22Rv1 (cell line): Measurements from ENCODE around the gene NLE1.
A peak's percentile ranks its signal among the peaks of the same experiment; 100 is the strongest.
"Not testable (repeated sequence)": the region's sequence is repeated elsewhere in the genome, so short reads cannot be mapped to it uniquely, and the experiment has no call there.

ENCODE experiments used
- H3K27ac ChIP-seq: fragments of 450-650 bp; 2 replicates; pipeline ENCODE4 v1.5.1; 2017
- ZFX ChIP-seq: fragments of 450-650 bp; IDR thresholded peaks from 2 replicates; pipeline ENCODE4 v1.6.1; 2017; ENCODE audit warnings: antibody characterized with exemption, borderline replicate concordance
- TF ChIP-seq, protein P1 (sequence below): fragments of 450-650 bp; IDR thresholded peaks from 2 replicates; pipeline ENCODE4 v1.5.1; 2017; ENCODE audit warnings: mild to moderate bottlenecking

The NLE1 gene

DNA sequence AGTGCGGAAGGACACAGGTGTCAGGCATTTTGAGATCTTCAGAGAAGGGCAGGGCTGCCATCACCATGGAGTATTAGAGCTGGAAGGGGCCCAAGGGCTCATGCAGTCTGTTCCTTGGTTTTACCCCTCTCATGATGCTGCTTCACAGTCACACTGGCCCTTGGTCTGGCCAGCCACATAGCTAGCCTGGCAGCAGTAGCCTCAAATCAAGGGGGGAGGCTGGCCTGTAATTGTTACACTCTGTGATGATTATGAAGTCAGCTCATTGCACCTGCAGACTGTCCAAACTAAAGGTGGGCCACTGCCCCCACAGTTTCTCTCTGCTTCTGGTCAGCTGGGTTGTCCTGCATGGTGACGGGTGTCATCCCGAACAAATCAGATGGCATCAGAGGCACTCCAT is 20.8 kb downstream of the NLE1 start, which contains the start of gene FNDC8:
FNDC8 (plus strand) TSS at position 301 of the 400 bp plus-strand sequence; CDS start at position 380, 79 bp downstream.
- TF ChIP-seq ZFX: no peak
- TF ChIP-seq, protein P1, sequence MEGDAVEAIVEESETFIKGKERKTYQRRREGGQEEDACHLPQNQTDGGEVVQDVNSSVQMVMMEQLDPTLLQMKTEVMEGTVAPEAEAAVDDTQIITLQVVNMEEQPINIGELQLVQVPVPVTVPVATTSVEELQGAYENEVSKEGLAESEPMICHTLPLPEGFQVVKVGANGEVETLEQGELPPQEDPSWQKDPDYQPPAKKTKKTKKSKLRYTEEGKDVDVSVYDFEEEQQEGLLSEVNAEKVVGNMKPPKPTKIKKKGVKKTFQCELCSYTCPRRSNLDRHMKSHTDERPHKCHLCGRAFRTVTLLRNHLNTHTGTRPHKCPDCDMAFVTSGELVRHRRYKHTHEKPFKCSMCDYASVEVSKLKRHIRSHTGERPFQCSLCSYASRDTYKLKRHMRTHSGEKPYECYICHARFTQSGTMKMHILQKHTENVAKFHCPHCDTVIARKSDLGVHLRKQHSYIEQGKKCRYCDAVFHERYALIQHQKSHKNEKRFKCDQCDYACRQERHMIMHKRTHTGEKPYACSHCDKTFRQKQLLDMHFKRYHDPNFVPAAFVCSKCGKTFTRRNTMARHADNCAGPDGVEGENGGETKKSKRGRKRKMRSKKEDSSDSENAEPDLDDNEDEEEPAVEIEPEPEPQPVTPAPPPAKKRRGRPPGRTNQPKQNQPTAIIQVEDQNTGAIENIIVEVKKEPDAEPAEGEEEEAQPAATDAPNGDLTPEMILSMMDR: no peak
- H3K27ac ChIP-seq: no peak within 1 kb of the TSS

DNA sequence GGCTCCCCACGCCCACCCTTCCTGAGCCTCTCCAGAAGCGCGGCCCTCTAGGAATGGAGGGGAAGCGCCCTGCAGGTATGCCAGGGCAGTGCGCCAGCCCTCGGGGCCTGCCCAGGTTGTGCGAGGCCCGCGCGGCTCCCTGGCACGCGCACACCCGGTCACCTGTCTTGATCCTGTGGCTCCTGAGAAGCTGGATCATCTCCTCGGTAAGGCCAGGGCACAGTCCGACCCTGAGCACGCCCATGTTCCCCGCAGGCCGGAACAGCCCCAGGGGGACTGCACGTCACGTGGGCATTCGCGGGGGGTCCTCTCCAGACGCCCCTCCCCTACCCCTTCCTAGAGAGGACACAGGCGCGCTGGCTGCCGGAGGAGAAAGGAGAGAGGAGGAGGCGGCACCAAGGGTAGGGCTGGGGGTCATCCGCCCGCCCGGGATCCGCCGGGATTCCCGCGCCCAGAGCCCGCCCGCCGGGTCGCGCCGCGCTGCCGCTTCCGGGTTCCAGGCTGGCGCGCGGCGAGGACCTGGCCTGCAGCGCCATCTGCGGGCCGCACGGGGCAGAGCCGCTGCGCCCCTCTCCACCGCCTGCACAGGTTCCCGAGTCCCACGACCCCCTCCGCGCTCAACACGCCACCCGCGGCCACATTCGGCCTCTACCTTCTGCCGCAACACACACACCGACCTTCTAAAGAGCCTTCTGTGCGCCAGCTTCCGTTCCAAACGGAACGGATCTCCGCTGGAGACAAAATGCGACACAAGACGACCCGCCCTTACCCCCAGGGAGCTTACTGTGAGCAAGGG is 22.5 kb downstream of the NLE1 start, which contains the start of gene RAD51D:
RAD51D (minus strand) TSS at position 491 of the 796 bp plus-strand sequence; CDS start at position 244, 247 bp downstream.
- peak within 1 kb of the TSS; percentile 74 for H3K27ac ChIP-seq
- TF ChIP-seq, protein P1: peak; percentile 97
- TF ChIP-seq ZFX: no peak

DNA sequence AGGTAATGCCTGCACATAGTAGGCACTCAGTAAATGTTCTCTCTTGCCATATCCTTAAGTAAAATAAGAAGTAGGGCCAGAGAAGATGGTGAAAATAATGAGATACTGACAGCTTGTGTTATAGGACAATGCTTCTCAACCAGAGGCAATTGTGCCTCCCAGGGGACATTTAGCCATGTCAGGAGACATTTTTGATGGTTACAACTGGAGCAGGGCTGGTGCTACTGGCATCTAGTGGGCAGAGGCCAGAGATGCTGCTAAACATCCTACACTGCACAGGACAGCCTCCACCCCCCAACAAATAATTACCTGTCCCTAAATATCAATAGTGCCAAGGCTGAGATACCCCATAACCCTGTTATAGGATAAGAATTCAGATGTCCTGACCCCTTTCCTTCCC is 24.1 kb downstream of the NLE1 start:
- no peak for TF ChIP-seq ZFX
- TF ChIP-seq, protein P1: no peak
- H3K27ac ChIP-seq: no peak overlapping the region

DNA sequence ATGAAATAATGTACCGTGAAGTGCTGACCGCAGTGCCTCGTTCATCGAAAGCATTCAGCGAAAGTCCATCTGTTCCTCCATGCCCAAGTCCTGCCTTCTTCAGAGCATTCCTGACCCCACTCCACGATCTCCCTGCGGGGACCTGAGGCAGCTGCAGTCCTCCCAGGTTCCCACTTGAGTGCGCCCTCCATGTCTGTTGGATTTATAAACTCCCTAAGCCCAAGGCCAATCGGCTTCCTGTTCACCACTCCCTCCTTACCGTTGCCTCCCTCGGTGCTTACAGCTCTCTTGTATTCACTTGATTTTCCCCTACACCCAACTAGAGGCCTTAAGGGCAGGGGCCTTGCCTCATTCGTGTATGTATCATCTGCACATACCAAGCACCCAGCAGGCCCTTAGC is 25.3 kb downstream of the NLE1 start:
- H3K27ac ChIP-seq: no peak overlapping the region
- TF ChIP-seq ZFX: no peak
- TF ChIP-seq, protein P1: no peak

DNA sequence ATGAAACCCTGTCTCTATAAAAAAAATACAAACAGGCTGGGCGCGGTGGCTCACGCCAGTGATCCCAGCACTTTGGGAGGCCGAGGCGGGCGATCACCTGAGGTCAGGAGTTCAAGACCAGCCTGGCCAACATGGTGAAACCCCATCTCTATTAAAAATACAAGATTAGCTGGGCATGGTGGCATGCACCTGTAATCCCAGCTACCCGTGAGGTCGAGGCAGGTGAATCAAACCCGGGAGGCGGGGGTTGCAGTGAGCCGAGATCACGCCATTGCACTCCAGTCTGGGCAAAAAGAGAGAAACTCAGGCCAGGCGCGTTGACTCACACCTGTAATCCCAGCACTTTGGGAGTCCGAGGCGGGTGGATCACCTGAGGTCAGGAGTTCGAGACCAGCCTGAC is 31.3 kb downstream of the NLE1 start:
- H3K27ac ChIP-seq: not testable (repeated sequence)

DNA sequence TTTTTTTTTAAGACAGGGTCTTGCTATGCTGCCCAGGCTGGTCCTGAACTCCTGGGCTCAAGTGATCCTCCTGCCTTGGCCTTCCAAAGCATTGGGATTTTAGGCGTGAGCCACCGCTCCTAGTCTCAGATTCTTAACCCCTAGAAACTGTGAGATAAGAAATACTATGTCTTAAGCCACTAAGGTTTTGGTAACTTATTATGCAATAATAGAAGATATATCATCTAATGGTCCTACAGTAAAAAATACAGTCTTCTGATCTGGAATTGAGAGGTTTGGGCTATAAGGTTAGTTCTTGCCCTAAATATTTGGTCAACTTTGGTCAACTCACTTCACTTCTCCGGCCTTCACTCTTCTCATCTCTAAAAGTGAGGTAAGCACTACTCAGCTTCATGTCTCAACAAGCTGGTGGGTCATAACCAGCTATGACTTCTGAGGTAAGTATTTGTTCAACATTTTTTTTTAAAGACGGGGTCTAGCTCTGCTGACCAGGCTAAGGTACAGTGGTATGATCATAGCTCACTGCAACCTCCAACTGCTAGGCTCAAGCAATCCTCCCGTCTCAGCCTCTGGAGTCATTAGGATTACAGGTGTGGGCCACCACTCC is 37.2 kb downstream of the NLE1 start:
- no peak for TF ChIP-seq ZFX
- TF ChIP-seq, protein P1: no peak

DNA sequence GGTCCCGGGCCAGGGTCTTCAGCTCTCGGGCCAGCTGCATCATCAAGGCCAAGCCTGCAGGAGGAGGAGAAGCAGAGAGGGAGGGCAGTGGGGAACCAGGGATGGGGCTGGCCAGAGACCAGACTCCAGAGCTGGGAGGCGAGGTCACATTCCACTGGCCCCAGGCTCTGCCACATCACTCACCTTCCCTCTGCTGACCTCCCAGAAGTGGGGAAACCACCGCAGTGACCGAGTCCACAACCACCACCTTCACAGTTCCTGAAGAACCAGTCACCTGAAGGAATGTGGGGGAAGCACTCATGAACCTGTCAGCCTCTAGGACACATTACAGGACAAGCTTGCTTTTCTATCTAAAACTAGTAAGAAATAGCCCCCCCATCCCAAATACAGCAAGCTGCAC is 38.8 kb downstream of the NLE1 start:
- TF ChIP-seq ZFX: no peak
- TF ChIP-seq, protein P1: no peak
- H3K27ac ChIP-seq: no peak overlapping the region

More for the DNA sequence above, 37.2 kb downstream of the NLE1 start:
- H3K27ac ChIP-seq: no peak overlapping the region
